GM21390 (cell line): Measurements from ENCODE around the gene CTIF.

Experiments used
- ATAC-seq: cut with Tn5 transposase; IDR thresholded peaks from one replicate; pipeline ENCODE4 v1.9.1; 2021; ENCODE audit not compliant: unreplicated experiment

The CTIF gene

GRCh38 chr18:48723016-48723415, 184.2 kb downstream of the CTIF start:
- no peak for ATAC-seq

- no peak for ATAC-seq
Measured at GRCh38 chr18:48723837-48724236, 185.0 kb downstream of the CTIF start.

- ATAC-seq: no peak
Measured at GRCh38 chr18:48724442-48724841, 185.6 kb downstream of the CTIF start.

GRCh38 chr18:48724939-48725338, 186.1 kb downstream of the CTIF start:
- ATAC-seq: no peak

GRCh38 chr18:48725562-48725961, 186.7 kb downstream of the CTIF start:
- no peak for ATAC-seq

GRCh38 chr18:48727681-48728080, 188.8 kb downstream of the CTIF start:
- no peak for ATAC-seq

GRCh38 chr18:48728204-48728833, 189.5 kb downstream of the CTIF start:
- ATAC-seq: no peak

GRCh38 chr18:48729404-48729803, 190.6 kb downstream of the CTIF start:
- no peak for ATAC-seq

GRCh38 chr18:48730010-48730409, 191.2 kb downstream of the CTIF start:
- ATAC-seq: no peak

GRCh38 chr18:48732767-48733424, 194.1 kb downstream of the CTIF start:
- no peak for ATAC-seq

- ATAC-seq: no peak
Measured at GRCh38 chr18:48733643-48734253, 194.9 kb downstream of the CTIF start.

GRCh38 chr18:48734460-48734859, 195.6 kb downstream of the CTIF start:
- no peak for ATAC-seq

- no peak for ATAC-seq
Measured at GRCh38 chr18:48735080-48735676, 196.3 kb downstream of the CTIF start.

GRCh38 chr18:48735681-48736255, 196.9 kb downstream of the CTIF start:
- no peak for ATAC-seq

GRCh38 chr18:48736321-48737260, 197.8 kb downstream of the CTIF start:
- ATAC-seq: no peak

- no peak for ATAC-seq
Measured at GRCh38 chr18:48739266-48740067, 200.6 kb downstream of the CTIF start.

- no peak for ATAC-seq
Measured at GRCh38 chr18:48740068-48740440, 201.2 kb downstream of the CTIF start.

GRCh38 chr18:48740851-48741485, 202.1 kb downstream of the CTIF start:
- no peak for ATAC-seq

- ATAC-seq: no peak
Measured at GRCh38 chr18:48741866-48742265, 203.0 kb downstream of the CTIF start.
